ENCODE measurements around the gene STK38L. TPM values are rescaled to one million over a fixed set of nuclear protein-coding genes. Genes with fewer than 3 reads are reported as not detected.

Gene STK38L
- total and polyA plus RNA-seq, 2 of the 8 experiments (the other 6 are each of a cell fraction or from before 2014, with no cell fraction given) = 8.1 to 63.6 TPM

- no peak overlapping the region for H3K27ac ChIP-seq (ENCODE audit: low read depth, low read length)
- H4K8ac ChIP-seq (ENCODE audit: extremely low read depth, insufficient read depth, low read length) = no peak overlapping the region
- H4K5ac ChIP-seq (ENCODE audit: insufficient read length, low read depth, low read length) = no peak overlapping the region
- peaks cover 3 to 54% of the 10 kb centered on the region in 2 experiments for H3K79me2 ChIP-seq (ENCODE audit: control insufficient read depth in 1 of 2, insufficient read depth in 2 of 2, low read length in 2 of 2)
- H3K4ac ChIP-seq (replicated peaks; ENCODE audit: insufficient read length, low read depth, low read length) = no peak overlapping the region
- no peaks in the 10 kb centered on the region for H3K36me3 ChIP-seq (ENCODE audit: control insufficient read depth in 2 of 4, insufficient read depth in 4 of 4, low read length in 3 of 4)
- H3K4me1 ChIP-seq (replicated peaks in 1 of 4; ENCODE audit: control insufficient read depth in 3 of 4, insufficient read depth in 4 of 4, low read length in 3 of 4) = peaks cover 0 to 3% (median 0%) of the 10 kb centered on the region in 4 experiments; a peak in 1 of 7 replicates
- no peak overlapping the region for H2BK15ac ChIP-seq (ENCODE audit: low read length)
- no peaks in the 10 kb centered on the region for H3K27me3 ChIP-seq (replicated peaks in 1 of 4; ENCODE audit: control insufficient read depth in 3 of 4, extremely low read depth in 1 of 4, insufficient read depth in 3 of 4, low read length in 3 of 4)
- no peak for TF ChIP-seq POLR2AphosphoS5 (IDR thresholded peaks at IDR 0.05; ENCODE audit: low read depth, low read length)
- no peak for TF ChIP-seq SP1 (IDR thresholded peaks at IDR 0.05; ENCODE audit: low read depth, low read length)
- no peak for TF ChIP-seq TEAD4 (IDR thresholded peaks at IDR 0.05; ENCODE audit: low read depth, low read length)
- TF ChIP-seq KDM1A (IDR thresholded peaks at IDR 0.05; ENCODE audit: borderline replicate concordance, low read length) = no peak
- no peak for TF ChIP-seq TCF12 (IDR thresholded peaks at IDR 0.05; ENCODE audit: low read depth, low read length)
- no peak for TF ChIP-seq SRF (IDR thresholded peaks at IDR 0.05; ENCODE audit: low read depth, low read length)
- TF ChIP-seq TAF1 (IDR thresholded peaks at IDR 0.05; ENCODE audit: low read depth, low read length) = no peak
- no peak for TF ChIP-seq GABPA (IDR thresholded peaks at IDR 0.05; ENCODE audit: borderline replicate concordance, insufficient read depth, low read length)
- no peak for TF ChIP-seq ZNF274 (IDR thresholded peaks at IDR 0.05; ENCODE audit: borderline replicate concordance, extremely low read depth, low read length)
- TF ChIP-seq CBX8 (IDR thresholded peaks at IDR 0.05; ENCODE audit: borderline replicate concordance, low read depth, low read length) = no peak
- TF ChIP-seq FOSL1 (IDR thresholded peaks at IDR 0.05; ENCODE audit: insufficient read depth, low read depth, low read length) = no peak
- no peak for TF ChIP-seq RXRA (IDR thresholded peaks at IDR 0.05; ENCODE audit: insufficient read depth, low read depth, low read length)
- no peak overlapping the region for H3K14ac ChIP-seq (ENCODE audit: insufficient read length)
- no peak overlapping the region for H3K4me3 ChIP-seq (ENCODE audit: extremely low read depth in 1 of 4, insufficient read depth in 2 of 4, low read depth in 3 of 4, low read length in 4 of 4)
- no peak overlapping the region for H2BK12ac ChIP-seq (ENCODE audit: low read depth, low read length)
- POLR2A ChIA-PET (ENCODE audit: partially characterized antibody) = interaction anchor here (1.0 kb wide), 1 partner anchor 17 kb away, joined by 3 read pairs; the partner anchor contains the start of gene STK38L
- H2BK20ac ChIP-seq (ENCODE audit: low read length) = no peak overlapping the region
- H3K4me2 ChIP-seq (ENCODE audit: insufficient read depth in 1 of 2, low read depth in 2 of 2, low read length in 2 of 2) = no peak overlapping the region
- H2AFZ ChIP-seq (ENCODE audit: low read length) = no peak overlapping the region
- FAIRE-seq = no peak
- no peaks in the 10 kb centered on the region for H3K9me3 ChIP-seq (ENCODE audit: insufficient read depth in 2 of 2, low read depth in 1 of 2, low read length in 1 of 2)
- H3K23me2 ChIP-seq (ENCODE audit: low read depth, low read length) = no peaks in the 10 kb centered on the region
- no peak overlapping the region for H2BK120ac ChIP-seq (replicated peaks; ENCODE audit: low read depth, low read length)
- H4K91ac ChIP-seq (replicated peaks; ENCODE audit: insufficient read length, low read length) = no peak overlapping the region
- H3K23ac ChIP-seq (ENCODE audit: insufficient read length) = no peak overlapping the region
- CTCF ChIA-PET (ENCODE audit: partially characterized antibody) = no interaction called here
- no peak overlapping the region for H3K18ac ChIP-seq (ENCODE audit: extremely low read depth, low read length)
- DNase-seq (ENCODE audit: low read depth in 1 of 2, low spot score in 2 of 2) = no peak
- H2AK5ac ChIP-seq (ENCODE audit: low read depth, low read length) = no peak overlapping the region
- peaks cover 3% of the 10 kb centered on the region; the same call in 1 of the 2 replicates for H3K79me1 ChIP-seq (ENCODE audit: low read depth, low read length)
- H2BK5ac ChIP-seq (ENCODE audit: low read depth, low read length) = no peak overlapping the region
- 89% methylated on average over 4 of the region's 4 CpGs; no CpG with 5 or more reads in 1 of the 2 experiments for WGBS, 2 experiments (ENCODE audit: extremely low coverage in 1 of 2, insufficient coverage in 1 of 2, insufficient read length in 1 of 2, insufficient replicate concordance in 2 of 2, low coverage in 1 of 2, low lambda C conversion rate in 2 of 2, missing lambda C conversion rate in 1 of 2)
- no peak overlapping the region for H3K56ac ChIP-seq (replicated peaks; ENCODE audit: insufficient read length, low read depth, low read length)
- H3K9ac ChIP-seq (replicated peaks in 1 of 4; ENCODE audit: extremely low read depth in 1 of 4, low read depth in 3 of 4, low read length in 3 of 4) = no peak overlapping the region
- peaks cover 0 to 4% of the 10 kb centered on the region in 2 experiments for H4K20me1 ChIP-seq (replicated peaks in 1 of 2; ENCODE audit: control insufficient read depth in 1 of 2, insufficient read depth in 2 of 2, low read length in 2 of 2)
Observed at GRCh38 chr12:27260746-27261145, 16.7 kb downstream of the STK38L start.

All from H1 (cell line).